Measurements from ENCODE around the gene RAB25.
"Not testable (repeated sequence)": the region's sequence is repeated elsewhere in the genome, so short reads cannot be mapped to it uniquely, and the experiment has no call there.

Gene RAB25

DNA sequence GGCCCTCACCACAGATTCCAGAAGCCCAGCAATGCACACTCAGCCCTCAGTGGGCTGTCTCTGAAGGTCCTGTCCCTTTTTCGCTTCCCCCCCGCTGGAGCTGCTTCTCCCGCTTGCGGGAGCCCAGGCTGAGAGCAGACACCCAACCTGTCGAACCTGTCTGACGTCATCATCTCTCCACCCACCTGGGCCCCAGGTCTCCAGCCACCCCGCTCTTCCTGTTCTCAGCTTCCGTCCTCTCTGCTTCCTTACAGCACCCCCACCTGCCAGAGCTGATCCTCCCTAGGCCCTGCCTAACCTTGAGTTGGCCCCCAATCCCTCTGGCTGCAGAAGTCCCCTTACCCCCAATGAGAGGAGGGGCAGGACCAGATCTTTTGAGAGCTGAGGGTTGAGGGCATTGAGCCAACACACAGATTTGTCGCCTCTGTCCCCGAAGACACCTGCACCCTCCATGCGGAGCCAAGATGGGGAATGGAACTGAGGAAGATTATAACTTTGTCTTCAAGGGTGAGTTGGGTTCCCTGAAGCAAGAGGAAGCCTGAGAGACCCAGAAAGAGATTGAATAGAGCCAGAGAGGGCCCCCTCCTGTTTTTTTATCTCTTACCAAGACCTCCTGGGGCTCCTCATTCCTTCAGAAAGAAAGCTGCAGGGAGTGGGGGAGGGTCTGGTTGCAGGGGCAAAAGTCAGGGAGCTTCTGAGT, at the start of gene RAB25:
Gene RAB25, plus strand, starts transcription at position 224 of the 700 bp plus-strand sequence. Its CDS starts 241 bp downstream, at position 465.
- DNase-seq (ENCODE audit: extremely low read depth in 1 of 2, low read depth in 1 of 2) = no peak

- DNase-seq (ENCODE audit: extremely low read depth in 1 of 2, low read depth in 1 of 2) = no peak
Measured at GRCh38 chr1:156012051-156012817, 48.7 kb upstream of the RAB25 start.

GRCh38 chr1:156014829-156015228, 46.1 kb upstream of the RAB25 start:
- no peak for DNase-seq (ENCODE audit: extremely low read depth in 1 of 2, low read depth in 1 of 2)

DNA sequence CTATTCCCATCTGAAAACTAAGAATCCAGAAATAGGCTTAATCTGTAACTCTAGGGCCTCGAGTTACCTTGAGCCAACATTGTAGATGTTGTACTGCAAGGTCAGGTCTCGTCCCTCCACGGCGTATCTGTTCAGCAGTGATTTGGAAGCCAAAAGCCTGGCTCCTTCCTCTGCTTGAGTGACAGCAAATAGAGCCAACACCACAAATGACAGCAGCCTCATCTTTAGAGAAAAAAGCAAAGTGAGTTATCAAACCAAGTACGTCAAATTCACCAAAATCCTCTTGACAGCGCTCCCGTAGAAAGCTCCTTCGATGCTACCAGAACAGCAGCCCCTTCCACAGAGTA, 41.0 kb upstream of the RAB25 start:
- no peak for DNase-seq (ENCODE audit: extremely low read depth in 1 of 2, low read depth in 1 of 2)

DNA sequence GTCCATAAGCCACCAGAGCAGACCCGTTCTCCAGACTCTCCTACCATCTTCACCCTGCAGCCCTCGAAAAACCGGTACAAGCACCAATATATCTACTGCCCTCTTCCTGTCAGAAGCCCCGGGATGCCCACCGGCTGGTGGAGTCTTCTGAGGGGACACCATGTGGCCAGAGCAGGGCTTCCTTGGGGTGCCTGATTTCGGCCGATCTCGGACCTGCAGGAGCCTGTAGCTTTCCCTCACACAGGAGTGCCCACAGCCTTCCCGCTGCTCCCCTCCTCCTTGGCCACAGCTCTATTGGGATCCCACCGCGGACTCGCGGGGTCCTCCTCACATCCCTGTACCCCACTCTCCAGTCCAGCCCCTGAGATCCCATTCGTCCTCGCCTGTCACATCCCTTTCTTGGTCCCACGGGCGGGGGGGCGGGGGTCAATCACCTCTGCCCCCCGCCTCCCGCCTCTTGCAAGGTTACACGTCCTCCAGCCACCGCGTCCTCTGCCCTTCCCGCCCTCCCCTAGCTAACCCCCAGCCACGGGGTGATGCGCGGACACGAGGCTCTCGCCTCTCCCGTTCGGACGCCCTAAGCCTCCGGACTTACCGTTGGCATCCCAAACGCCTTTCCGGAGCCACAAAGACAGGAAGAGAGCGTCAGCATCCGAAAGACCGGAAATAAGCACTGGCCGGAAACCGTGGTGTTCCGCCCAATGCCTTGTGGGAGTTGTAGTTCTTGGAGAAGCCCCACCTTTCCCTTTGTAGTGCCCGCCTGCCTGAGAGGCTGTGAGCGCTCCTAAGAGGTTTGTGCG, 40.5 kb upstream of the RAB25 start, which contains the start of gene SSR2:
Gene SSR2, minus strand, starts transcription at position 659 of the 800 bp plus-strand sequence. CDS start 784 bp downstream, outside the sequence.
- DNase-seq (ENCODE audit: extremely low read depth in 1 of 2, low read depth in 1 of 2) = peak; percentile 67

- no peak for DNase-seq (ENCODE audit: extremely low read depth in 1 of 2, low read depth in 1 of 2)
Measured at GRCh38 chr1:156021093-156021428, 39.9 kb upstream of the RAB25 start.

DNA sequence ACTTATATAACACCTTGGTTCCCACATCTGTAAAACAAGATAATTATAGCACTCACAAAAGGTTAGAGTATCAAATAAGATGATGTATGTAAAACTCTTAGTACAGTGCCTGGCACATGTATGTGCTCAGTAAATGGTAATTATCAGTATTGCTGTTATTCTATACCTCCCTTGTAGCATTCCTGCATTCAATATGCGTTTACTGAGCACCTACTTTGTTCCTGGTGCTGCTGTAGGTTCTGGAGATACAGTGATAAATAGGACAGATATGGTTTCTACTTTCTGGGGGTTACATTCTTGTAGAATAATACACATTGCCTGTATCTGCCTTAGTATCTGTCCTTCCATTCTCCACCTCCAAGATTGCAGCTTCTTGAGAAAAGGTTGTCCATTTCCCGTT, 39.0 kb upstream of the RAB25 start:
- DNase-seq (ENCODE audit: extremely low read depth in 1 of 2, low read depth in 1 of 2) = no peak

DNA sequence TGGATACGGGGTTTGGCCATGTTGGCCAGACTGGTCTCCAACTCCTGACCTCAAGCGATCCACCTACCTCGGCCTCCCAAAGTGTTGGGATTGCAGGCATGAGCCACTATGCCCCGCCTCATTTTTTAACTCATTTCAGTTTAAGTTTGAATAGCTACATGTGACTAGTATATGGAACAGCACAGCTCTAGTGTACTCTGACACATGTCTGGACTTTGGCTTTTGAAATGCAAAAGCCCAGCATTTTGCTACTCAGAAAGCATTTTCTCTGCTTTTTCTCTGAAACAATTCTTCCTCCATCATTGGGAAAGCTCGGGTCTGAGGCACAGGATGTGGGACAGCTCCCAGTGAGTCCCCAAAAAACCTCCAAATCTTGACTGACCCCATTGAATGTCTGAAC, 36.2 kb upstream of the RAB25 start:
- no peak for DNase-seq (ENCODE audit: extremely low read depth in 1 of 2, low read depth in 1 of 2)

DNA sequence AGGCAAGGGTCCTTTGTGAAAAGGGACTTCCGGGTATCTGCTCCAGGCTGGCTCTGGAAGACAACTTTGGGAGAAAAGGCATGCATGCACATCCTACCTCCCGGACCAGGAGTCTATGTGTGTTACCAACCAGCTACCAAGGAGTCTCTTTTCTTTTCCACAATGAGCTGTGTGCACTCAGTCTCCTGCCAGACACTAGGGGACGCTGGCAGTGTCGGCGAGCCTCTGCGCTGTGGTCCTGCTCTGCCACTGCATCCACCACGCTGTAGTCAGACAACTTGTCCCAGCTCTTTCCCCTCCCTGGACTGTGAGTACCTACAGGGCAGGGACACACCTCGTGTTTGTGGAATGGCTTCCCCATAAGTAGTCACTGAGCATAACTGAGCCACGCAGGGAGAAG, 35.1 kb upstream of the RAB25 start:
- no peak for DNase-seq (ENCODE audit: extremely low read depth in 1 of 2, low read depth in 1 of 2)

DNA sequence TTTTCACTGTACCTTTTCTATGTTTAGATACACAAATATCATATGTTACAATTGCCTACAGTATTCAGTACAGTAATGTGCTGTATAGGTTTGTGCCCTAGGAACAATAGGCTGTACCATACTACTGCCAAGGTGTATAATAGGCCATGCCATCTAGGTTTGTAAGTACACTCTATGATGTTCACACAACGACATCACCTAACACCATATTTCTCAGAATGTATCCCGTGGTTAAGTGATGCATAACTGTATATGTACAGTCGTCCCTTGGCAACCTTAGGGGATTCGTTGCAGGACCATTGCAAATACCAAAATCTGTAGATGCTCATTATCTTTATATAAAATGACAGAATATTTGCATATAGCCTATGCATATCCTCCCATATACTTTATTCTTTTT, 34.4 kb upstream of the RAB25 start:
- DNase-seq (ENCODE audit: extremely low read depth in 1 of 2, low read depth in 1 of 2) = no peak

- DNase-seq (ENCODE audit: extremely low read depth in 1 of 2, low read depth in 1 of 2) = no peak
Measured at GRCh38 chr1:156033011-156033410, 27.9 kb upstream of the RAB25 start.

GRCh38 chr1:156034991-156035390, 26.0 kb upstream of the RAB25 start:
- not testable (repeated sequence) for DNase-seq (ENCODE audit: extremely low read depth in 1 of 2, low read depth in 1 of 2)

DNA sequence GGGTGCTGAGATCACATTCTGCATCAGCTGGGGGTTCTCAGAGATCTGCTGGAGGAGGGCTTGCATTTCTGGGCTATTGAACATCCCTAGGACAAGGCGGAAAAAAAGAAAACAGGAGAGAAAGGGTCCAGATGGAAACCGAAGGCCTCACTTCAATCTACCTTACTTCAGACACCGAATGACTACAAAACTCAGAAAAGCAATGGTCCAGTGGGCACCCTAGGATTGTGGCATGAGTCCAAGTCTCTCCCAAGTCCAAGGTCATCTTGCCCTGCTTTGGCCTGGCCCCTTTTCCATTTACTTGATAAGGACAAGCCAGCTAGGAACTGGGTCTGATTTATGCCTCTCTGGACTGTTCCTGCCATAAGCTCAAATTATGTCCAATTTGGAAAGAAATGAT, 18.1 kb upstream of the RAB25 start:
- DNase-seq (ENCODE audit: extremely low read depth in 1 of 2, low read depth in 1 of 2) = no peak

- DNase-seq (ENCODE audit: extremely low read depth in 1 of 2, low read depth in 1 of 2) = no peak
Measured at GRCh38 chr1:156045076-156045475, 15.9 kb upstream of the RAB25 start.

GRCh38 chr1:156048663-156049258, 12.2 kb upstream of the RAB25 start:
- no peak for DNase-seq (ENCODE audit: extremely low read depth in 1 of 2, low read depth in 1 of 2)

DNA sequence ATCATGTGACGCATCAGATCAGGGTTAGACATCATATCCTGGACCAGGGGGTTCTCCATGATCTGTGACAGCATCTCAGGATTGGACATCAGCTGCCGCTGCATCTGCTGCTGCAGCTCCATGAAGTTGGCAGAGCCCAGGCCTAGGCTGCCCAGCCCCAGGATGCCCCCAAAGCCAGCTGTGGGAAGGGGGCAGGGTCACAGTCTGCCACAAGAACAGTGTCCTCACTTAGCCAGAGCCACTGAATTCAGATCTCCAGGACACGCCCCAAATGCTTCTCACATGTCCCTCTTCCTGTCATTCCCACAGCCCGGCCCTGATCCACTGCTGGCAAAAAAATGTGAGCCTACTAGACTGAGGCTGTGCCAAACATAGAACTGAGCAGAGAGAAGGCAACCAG, 10.6 kb upstream of the RAB25 start:
- DNase-seq (ENCODE audit: extremely low read depth in 1 of 2, low read depth in 1 of 2) = no peak

GRCh38 chr1:156051011-156051725, 9.8 kb upstream of the RAB25 start:
- no peak for DNase-seq (ENCODE audit: extremely low read depth in 1 of 2, low read depth in 1 of 2)

- peak; percentile 24 to 56 for DNase-seq (ENCODE audit: extremely low read depth in 1 of 2, low read depth in 1 of 2)
Measured at GRCh38 chr1:156052862-156053767, 7.8 kb upstream of the RAB25 start.

- DNase-seq (ENCODE audit: extremely low read depth in 1 of 2, low read depth in 1 of 2) = peak; percentile 57 to 77
Measured at GRCh38 chr1:156053768-156054499, 7.0 kb upstream of the RAB25 start, which contains the start of gene UBQLN4. Gene UBQLN4, minus strand, starts transcription at chr1:156053798. Its CDS starts 97 bp downstream, at chr1:156053701.
